HG02870 (cell line): ENCODE measurements around the gene ABCD4.
A peak's percentile ranks its signal among the peaks of the same experiment; 100 is the strongest.

Source experiments
- ATAC-seq: cut with Tn5 transposase; IDR thresholded peaks from one replicate; pipeline ENCODE4 v1.9.1; 2021; ENCODE audit warnings: mild to moderate bottlenecking, moderate library complexity; ENCODE audit not compliant: unreplicated experiment

The ABCD4 gene

GRCh38 chr14:74260525-74261233 lies 42.1 kb downstream of the ABCD4 start:
- ATAC-seq = no peak

- no peak for ATAC-seq
Observed at GRCh38 chr14:74259513-74259912, 43.2 kb downstream of the ABCD4 start.

GRCh38 chr14:74258764-74259035 lies 44.0 kb downstream of the ABCD4 start:
- no peak for ATAC-seq

GRCh38 chr14:74257941-74258763 lies 44.6 kb downstream of the ABCD4 start:
- no peak for ATAC-seq

GRCh38 chr14:74257078-74257940 lies 45.4 kb downstream of the ABCD4 start:
- ATAC-seq = peak; percentile 63

- no peak for ATAC-seq
Observed at GRCh38 chr14:74255281-74255680, 47.5 kb downstream of the ABCD4 start.

- no peak for ATAC-seq
Observed at GRCh38 chr14:74249433-74250375, 53.0 kb downstream of the ABCD4 start.

- no peak for ATAC-seq
Observed at GRCh38 chr14:74248017-74248416, 54.7 kb downstream of the ABCD4 start.

GRCh38 chr14:74246542-74246941 lies 56.2 kb downstream of the ABCD4 start:
- ATAC-seq = no peak

GRCh38 chr14:74245292-74245691 lies 57.4 kb downstream of the ABCD4 start:
- no peak for ATAC-seq

- ATAC-seq = no peak
Observed at GRCh38 chr14:74244115-74244514, 58.6 kb downstream of the ABCD4 start.

- no peak for ATAC-seq
Observed at GRCh38 chr14:74243051-74243450, 59.7 kb downstream of the ABCD4 start.

GRCh38 chr14:74242780-74243042 lies 60.0 kb downstream of the ABCD4 start:
- no peak for ATAC-seq

- no peak for ATAC-seq
Observed at GRCh38 chr14:74242021-74242779, 60.5 kb downstream of the ABCD4 start.

GRCh38 chr14:74241652-74242017 lies 61.1 kb downstream of the ABCD4 start:
- no peak for ATAC-seq

GRCh38 chr14:74240794-74241651 lies 61.7 kb downstream of the ABCD4 start:
- no peak for ATAC-seq

- no peak for ATAC-seq
Observed at GRCh38 chr14:74239848-74240793, 62.6 kb downstream of the ABCD4 start.
